ENCODE results near the gene MRPL4. TPM values are rescaled to one million over a fixed set of nuclear protein-coding genes. Genes with fewer than 3 reads are reported as not detected.

MRPL4 gene
- total RNA-seq, 4 donors from 2014 or later = 77.6 to 105 (median 92.6) TPM

GRCh38 chr19:10228920-10229319, 23.1 kb upstream of the MRPL4 start:
- 42 to 53% methylated on average over 2 of the region's 2 CpGs for WGBS, 2 donors
- Histone ChIP-seq H3K4me3 (peak overlapping the region in 1 of 4 donors; percentile 1), H3K27ac (peak overlapping the region in 3 of 4 donors; percentile 57 to 94 (median 89)), H3K27me3 (no peaks in the 10 kb centered on the region), H3K9me3 (no peaks in the 10 kb centered on the region), H3K36me3 (peaks cover 0 to 9% (median 0%) of the 10 kb centered on the region in 3 donors), H3K4me1 (peaks cover 13 to 58% (median 17%) of the 10 kb centered on the region in 3 donors)
- TF ChIP-seq CTCF (IDR thresholded peaks at IDR 0.05) = peak in 5 of 6 experiments; percentile 40 to 54 (median 50)
- no peak for TF ChIP-seq POLR2A (IDR thresholded peaks at IDR 0.05)
- intact Hi-C loops (cut with DNase I) = no loop called here
- DNase-seq = no peak

GRCh38 chr19:10230173-10230860, 21.7 kb upstream of the MRPL4 start:
- Histone ChIP-seq H3K9me3 (no peaks in the 10 kb centered on the region), H3K27me3 (no peaks in the 10 kb centered on the region), H3K4me1 (peaks cover 13 to 58% (median 17%) of the 10 kb centered on the region in 3 donors), H3K27ac (peak overlapping the region; percentile 81 to 94 (median 88)), H3K36me3 (no peaks in the 10 kb centered on the region), H3K4me3 (peak overlapping the region; percentile 66 to 97 (median 84))
- no peak for TF ChIP-seq POLR2A (IDR thresholded peaks at IDR 0.05)
- no peak for DNase-seq
- WGBS, 2 donors = 2% methylated on average over 20 of the region's 70 CpGs; no CpG with 5 or more reads in 1 of the 2 donors
- intact Hi-C loops (cut with DNase I) = no loop called here

- Histone ChIP-seq H3K36me3 (no peaks in the 10 kb centered on the region), H3K27ac (peak within 1 kb of the TSS; percentile 81 to 94 (median 88)), H3K4me1 (peaks cover 13 to 57% (median 21%) of the 10 kb centered on the region in 3 donors), H3K9me3 (no peaks in the 10 kb centered on the region), H3K27me3 (no peaks in the 10 kb centered on the region), H3K4me3 (peak within 1 kb of the TSS; percentile 66 to 97 (median 84))
- WGBS, 2 donors = 0% methylated on average over 10 of the region's 73 CpGs; no CpG with 5 or more reads in 1 of the 2 donors
- intact Hi-C loops (cut with DNase I) = no loop called here
- TF ChIP-seq POLR2A (IDR thresholded peaks at IDR 0.05) (peak in 1 of 4 donors; percentile 65), CTCF (IDR thresholded peaks at IDR 0.05) (peak in 1 of 6 experiments; percentile 12)
- no peak for DNase-seq
These were observed 21.0 kb upstream of the MRPL4 start, which contains the start of gene S1PR2 for GRCh38 chr19:10230861-10231611. S1PR2 (minus strand) TSS chr19:10231331; CDS start chr19:10224905, 6,426 bp downstream.

- peak overlapping the region; percentile 66 to 97 (median 84) for H3K4me3 ChIP-seq
- H3K9me3 ChIP-seq = no peaks in the 10 kb centered on the region
- TF ChIP-seq POLR2A (IDR thresholded peaks at IDR 0.05) (no peak), CTCF (IDR thresholded peaks at IDR 0.05) (no peak)
- intact Hi-C loops (cut with DNase I) = no loop called here
- 68 to 77% methylated on average over 7 to 8 of the region's 8 CpGs for WGBS, 2 donors
- H3K27ac ChIP-seq = peak overlapping the region; percentile 81 to 94 (median 88)
- peaks cover 12 to 60% (median 23%) of the 10 kb centered on the region in 3 donors for H3K4me1 ChIP-seq
- no peak for DNase-seq
- no peaks in the 10 kb centered on the region for H3K27me3 ChIP-seq
- H3K36me3 ChIP-seq = no peaks in the 10 kb centered on the region
These were observed 20.3 kb upstream of the MRPL4 start for GRCh38 chr19:10231612-10232228.

- DNase-seq = no peak
- no peaks in the 10 kb centered on the region for H3K9me3 ChIP-seq
- H3K36me3 ChIP-seq = no peaks in the 10 kb centered on the region
- TF ChIP-seq POLR2A (IDR thresholded peaks at IDR 0.05) (no peak), CTCF (IDR thresholded peaks at IDR 0.05) (no peak)
- WGBS, 2 donors = 62 to 72% methylated on average over 4 of the region's 4 CpGs
- no peak overlapping the region for H3K27ac ChIP-seq
- intact Hi-C loops (cut with DNase I) = no loop called here
- no peak overlapping the region for H3K4me3 ChIP-seq
- peaks cover 4 to 57% (median 19%) of the 10 kb centered on the region in 3 donors for H3K4me1 ChIP-seq
- no peaks in the 10 kb centered on the region for H3K27me3 ChIP-seq
These were observed 18.1 kb upstream of the MRPL4 start for GRCh38 chr19:10233946-10234345.
